ENCODE data around the gene AUH.

AUH gene

GRCh38 chr9:91362051-91362611 is 413 bp upstream of the AUH start:
- Histone ChIP-seq H3K36me3 (ENCODE audit: insufficient read depth, low read length) (no peaks in the 10 kb centered on the region; the same call in 1 of the 2 replicates), H3K9ac (ENCODE audit: low read depth, low read length) (peak overlapping the region; percentile 94; the same call in 1 of the 2 replicates), H3K9me3 (ENCODE audit: control insufficient read depth, insufficient read depth, low read length) (no peaks in the 10 kb centered on the region), H3K4me1 (ENCODE audit: insufficient read depth, low read length) (peaks cover 7% of the 10 kb centered on the region)

- Histone ChIP-seq H3K9me3 (ENCODE audit: control insufficient read depth, insufficient read depth, low read length) (no peaks in the 10 kb centered on the region), H3K36me3 (ENCODE audit: insufficient read depth, low read length) (peaks cover 2% of the 10 kb centered on the region), H3K4me1 (ENCODE audit: insufficient read depth, low read length) (peaks cover 7% of the 10 kb centered on the region), H3K9ac (ENCODE audit: low read depth, low read length) (peak overlapping the region; percentile 94)
Observed at GRCh38 chr9:91360551-91361290, 997 bp downstream of the AUH start.

- Histone ChIP-seq H3K36me3 (ENCODE audit: insufficient read depth, low read length) (peaks cover 2% of the 10 kb centered on the region; the same call in 1 of the 2 replicates), H3K4me1 (ENCODE audit: insufficient read depth, low read length) (peaks cover 7% of the 10 kb centered on the region), H3K9ac (ENCODE audit: low read depth, low read length) (peak overlapping the region; percentile 94; the same call in 1 of the 2 replicates), H3K9me3 (ENCODE audit: control insufficient read depth, insufficient read depth, low read length) (no peaks in the 10 kb centered on the region)
Observed at GRCh38 chr9:91359734-91360470, 1.8 kb downstream of the AUH start.

- peaks cover 2% of the 10 kb centered on the region; the same call in 1 of the 2 replicates for H3K36me3 ChIP-seq (ENCODE audit: insufficient read depth, low read length)
- H3K9me3 ChIP-seq (ENCODE audit: control insufficient read depth, insufficient read depth, low read length): no peaks in the 10 kb centered on the region
- peaks cover 7% of the 10 kb centered on the region for H3K4me1 ChIP-seq (ENCODE audit: insufficient read depth, low read length)
- H3K9ac ChIP-seq (ENCODE audit: low read depth, low read length): no peak overlapping the region
Observed at GRCh38 chr9:91359083-91359482, 2.6 kb downstream of the AUH start.

GRCh38 chr9:91354881-91355280 is 6.8 kb downstream of the AUH start:
- Histone ChIP-seq H3K9ac (ENCODE audit: low read depth, low read length) (no peak overlapping the region), H3K36me3 (ENCODE audit: insufficient read depth, low read length) (peaks cover 2% of the 10 kb centered on the region; the same call in 1 of the 2 replicates), H3K9me3 (ENCODE audit: control insufficient read depth, insufficient read depth, low read length) (no peaks in the 10 kb centered on the region), H3K4me1 (ENCODE audit: insufficient read depth, low read length) (peaks cover under 1% of the 10 kb centered on the region; the same call in 1 of the 2 replicates)

GRCh38 chr9:91349115-91349555 is 12.6 kb downstream of the AUH start:
- H3K9ac ChIP-seq (ENCODE audit: low read depth, low read length): no peak overlapping the region
- no peaks in the 10 kb centered on the region for H3K36me3 ChIP-seq (ENCODE audit: insufficient read depth, low read length)
- H3K9me3 ChIP-seq (ENCODE audit: control insufficient read depth, insufficient read depth, low read length): no peaks in the 10 kb centered on the region
- H3K4me1 ChIP-seq (ENCODE audit: insufficient read depth, low read length): peaks cover 22% of the 10 kb centered on the region

GRCh38 chr9:91348191-91348807 is 13.4 kb downstream of the AUH start:
- H3K4me1 ChIP-seq (ENCODE audit: insufficient read depth, low read length): peaks cover 26% of the 10 kb centered on the region
- H3K9ac ChIP-seq (ENCODE audit: low read depth, low read length): no peak overlapping the region
- no peaks in the 10 kb centered on the region for H3K9me3 ChIP-seq (ENCODE audit: control insufficient read depth, insufficient read depth, low read length)
- no peaks in the 10 kb centered on the region for H3K36me3 ChIP-seq (ENCODE audit: insufficient read depth, low read length)

GRCh38 chr9:91347377-91347776 is 14.3 kb downstream of the AUH start:
- peaks cover 26% of the 10 kb centered on the region for H3K4me1 ChIP-seq (ENCODE audit: insufficient read depth, low read length)
- H3K9me3 ChIP-seq (ENCODE audit: control insufficient read depth, insufficient read depth, low read length): no peaks in the 10 kb centered on the region
- H3K36me3 ChIP-seq (ENCODE audit: insufficient read depth, low read length): peaks cover under 1% of the 10 kb centered on the region; the same call in 1 of the 2 replicates
- no peak overlapping the region for H3K9ac ChIP-seq (ENCODE audit: low read depth, low read length)

- Histone ChIP-seq H3K9ac (ENCODE audit: low read depth, low read length) (no peak overlapping the region), H3K9me3 (ENCODE audit: control insufficient read depth, insufficient read depth, low read length) (no peaks in the 10 kb centered on the region), H3K36me3 (ENCODE audit: insufficient read depth, low read length) (peaks cover 7% of the 10 kb centered on the region), H3K4me1 (ENCODE audit: insufficient read depth, low read length) (peaks cover 26% of the 10 kb centered on the region)
Observed at GRCh38 chr9:91346644-91347043, 15.1 kb downstream of the AUH start.

GRCh38 chr9:91345978-91346377 is 15.7 kb downstream of the AUH start:
- Histone ChIP-seq H3K36me3 (ENCODE audit: insufficient read depth, low read length) (peaks cover 7% of the 10 kb centered on the region), H3K4me1 (ENCODE audit: insufficient read depth, low read length) (peaks cover 26% of the 10 kb centered on the region), H3K9ac (ENCODE audit: low read depth, low read length) (no peak overlapping the region; the same call in 1 of the 2 replicates), H3K9me3 (ENCODE audit: control insufficient read depth, insufficient read depth, low read length) (no peaks in the 10 kb centered on the region)

- no peak overlapping the region for H3K9ac ChIP-seq (ENCODE audit: low read depth, low read length)
- H3K36me3 ChIP-seq (ENCODE audit: insufficient read depth, low read length): peaks cover 11% of the 10 kb centered on the region
- H3K4me1 ChIP-seq (ENCODE audit: insufficient read depth, low read length): peaks cover 22% of the 10 kb centered on the region; the same call in 1 of the 2 replicates
- H3K9me3 ChIP-seq (ENCODE audit: control insufficient read depth, insufficient read depth, low read length): no peaks in the 10 kb centered on the region
Observed at GRCh38 chr9:91342575-91342974, 19.1 kb downstream of the AUH start.

- no peak overlapping the region for H3K9ac ChIP-seq (ENCODE audit: low read depth, low read length)
- H3K9me3 ChIP-seq (ENCODE audit: control insufficient read depth, insufficient read depth, low read length): no peaks in the 10 kb centered on the region
- H3K4me1 ChIP-seq (ENCODE audit: insufficient read depth, low read length): peaks cover 14% of the 10 kb centered on the region; the same call in 1 of the 2 replicates
- peaks cover 11% of the 10 kb centered on the region for H3K36me3 ChIP-seq (ENCODE audit: insufficient read depth, low read length)
Observed at GRCh38 chr9:91341749-91342148, 20.0 kb downstream of the AUH start.

GRCh38 chr9:91341258-91341746 is 20.4 kb downstream of the AUH start:
- H3K4me1 ChIP-seq (ENCODE audit: insufficient read depth, low read length): peaks cover 10% of the 10 kb centered on the region; the same call in 1 of the 2 replicates
- H3K9ac ChIP-seq (ENCODE audit: low read depth, low read length): no peak overlapping the region
- no peaks in the 10 kb centered on the region for H3K9me3 ChIP-seq (ENCODE audit: control insufficient read depth, insufficient read depth, low read length)
- H3K36me3 ChIP-seq (ENCODE audit: insufficient read depth, low read length): peaks cover 11% of the 10 kb centered on the region

GRCh38 chr9:91340395-91340967 is 21.2 kb downstream of the AUH start:
- H3K4me1 ChIP-seq (ENCODE audit: insufficient read depth, low read length): peaks cover 6% of the 10 kb centered on the region; the same call in 1 of the 2 replicates
- no peak overlapping the region for H3K9ac ChIP-seq (ENCODE audit: low read depth, low read length)
- H3K9me3 ChIP-seq (ENCODE audit: control insufficient read depth, insufficient read depth, low read length): no peaks in the 10 kb centered on the region
- peaks cover 11% of the 10 kb centered on the region for H3K36me3 ChIP-seq (ENCODE audit: insufficient read depth, low read length)
